Prostate gland (tissue), 2 donors: ENCODE results near the gene VCAN.

ENCODE experiments used
- CTCF ChIP-seq, 4 experiments: fragments of 200-600 bp in 2 of 4; fragments of 450-650 bp in 2 of 4; sonication (generic) in 2 of 4; IDR thresholded peaks; 1 replicate in 3 of 4; 2 replicates in 1 of 4; pipeline ENCODE4 v1.5.1; 2016 to 2019; ENCODE audit warnings: antibody characterized with exemption in 4 of 4, mild to moderate bottlenecking in 2 of 4, moderate library complexity in 2 of 4
- POLR2A ChIP-seq: fragments of 450-650 bp; IDR thresholded peaks from one replicate; pipeline ENCODE4 v1.6.1; 2016; ENCODE audit warnings: antibody characterized with exemption, mild to moderate bottlenecking

- TF ChIP-seq CTCF (IDR thresholded peaks at IDR 0.05) = no peak
- TF ChIP-seq POLR2A = no peak
These were observed 22.1 kb downstream of the VCAN start for GRCh38 chr5:83493644-83494043.
